ENCODE data around the gene CD160.
"Not testable (repeated sequence)": the region's sequence is repeated elsewhere in the genome, so short reads cannot be mapped to it uniquely, and the experiment has no call there.

Gene CD160

DNA sequence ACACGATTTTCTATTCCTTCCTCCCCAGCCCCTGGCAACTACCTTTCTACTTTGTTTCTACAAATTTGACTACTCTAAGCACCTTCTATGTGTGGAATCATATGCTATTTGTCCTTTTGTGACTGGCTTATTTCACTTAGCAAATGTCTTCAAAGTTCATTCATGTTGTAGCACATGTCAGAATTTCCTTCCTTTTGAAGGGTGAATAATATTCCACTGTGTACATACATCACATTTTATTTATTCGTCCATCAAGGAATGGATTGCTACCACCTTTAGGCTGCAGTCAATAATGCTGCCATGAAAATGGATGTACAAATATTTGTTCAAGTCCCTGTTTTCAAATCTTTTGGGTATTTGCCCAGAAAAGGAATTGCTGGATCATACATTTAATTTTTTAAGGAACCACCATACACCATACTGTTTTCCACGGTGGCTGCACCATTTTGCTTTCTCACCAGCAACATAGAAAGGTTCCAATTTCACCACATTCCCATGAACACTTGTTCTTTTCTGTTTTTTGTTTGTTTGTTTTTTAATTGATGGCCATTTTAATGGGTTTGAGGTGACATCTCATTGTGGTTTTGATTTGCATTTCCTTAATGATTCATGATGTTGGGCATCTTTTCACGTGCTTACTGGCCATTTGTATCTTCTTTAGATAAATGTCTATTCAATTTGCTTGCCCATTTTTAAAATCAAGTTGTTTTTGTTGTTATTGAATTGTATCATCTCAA lies 8.8 kb upstream of the CD160 start:
- no peak for DNase-seq (ENCODE audit: low spot score)

- no peak for DNase-seq (ENCODE audit: low spot score)
These were observed 8.1 kb upstream of the CD160 start for GRCh38 chr1:145711213-145711651.

DNA sequence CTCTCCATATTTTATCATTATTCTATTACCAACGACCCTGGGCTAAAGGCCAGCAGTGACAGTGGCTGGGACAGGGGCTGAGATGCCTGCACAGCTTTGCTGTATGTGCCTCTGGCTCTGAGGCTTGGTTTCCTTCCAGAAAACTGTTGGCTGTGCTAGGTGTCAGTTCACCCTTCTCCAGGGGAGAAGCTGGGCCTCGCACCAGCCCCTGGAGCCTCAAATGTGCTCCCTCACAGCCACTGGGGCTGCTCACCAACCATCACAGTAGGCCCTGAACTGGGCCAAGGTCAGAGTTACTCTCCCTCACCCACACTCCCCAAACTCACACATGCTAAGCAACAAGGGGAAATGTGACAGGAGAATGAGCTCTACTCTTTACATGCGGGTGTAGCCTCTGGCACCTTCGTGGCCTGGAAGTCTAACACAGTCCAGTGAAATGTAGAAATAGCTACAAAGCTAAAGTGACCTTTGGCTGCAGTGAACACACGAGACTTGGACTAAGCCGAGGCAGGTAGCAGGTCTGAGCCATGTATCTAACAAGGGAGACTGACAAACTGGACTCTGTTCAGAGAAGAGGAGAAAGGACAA lies 4.7 kb upstream of the CD160 start:
- no peak for DNase-seq (ENCODE audit: low spot score)

GRCh38 chr1:145716641-145717345 lies 2.5 kb upstream of the CD160 start:
- no peak for DNase-seq (ENCODE audit: low spot score)

GRCh38 chr1:145717833-145718232 lies 1.5 kb upstream of the CD160 start:
- no peak for DNase-seq (ENCODE audit: low spot score)

DNA sequence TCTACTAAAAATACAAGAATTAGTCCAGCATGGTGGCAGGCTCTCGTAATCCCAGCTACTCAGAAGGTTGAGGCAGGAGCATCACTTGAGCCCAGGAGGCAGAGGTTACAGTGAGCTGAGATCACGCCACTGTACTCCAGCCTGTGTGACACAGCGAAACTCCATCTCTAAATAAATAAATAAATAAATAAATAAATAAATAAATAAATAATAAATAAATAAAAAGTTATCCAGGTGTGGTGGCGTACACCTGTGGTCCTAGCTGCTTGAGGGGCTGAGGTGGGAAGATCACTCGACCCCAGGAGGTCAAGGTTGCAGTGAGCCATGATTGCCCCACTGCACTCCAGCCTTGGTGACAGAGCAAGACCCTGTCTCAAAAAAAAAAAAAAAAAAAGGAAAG lies 834 bp upstream of the CD160 start:
- not testable (repeated sequence) for DNase-seq (ENCODE audit: low spot score)

- DNase-seq (ENCODE audit: low spot score), result peak; percentile 74
These were observed 1.2 kb downstream of the CD160 start for GRCh38 chr1:145720556-145720877.

DNA sequence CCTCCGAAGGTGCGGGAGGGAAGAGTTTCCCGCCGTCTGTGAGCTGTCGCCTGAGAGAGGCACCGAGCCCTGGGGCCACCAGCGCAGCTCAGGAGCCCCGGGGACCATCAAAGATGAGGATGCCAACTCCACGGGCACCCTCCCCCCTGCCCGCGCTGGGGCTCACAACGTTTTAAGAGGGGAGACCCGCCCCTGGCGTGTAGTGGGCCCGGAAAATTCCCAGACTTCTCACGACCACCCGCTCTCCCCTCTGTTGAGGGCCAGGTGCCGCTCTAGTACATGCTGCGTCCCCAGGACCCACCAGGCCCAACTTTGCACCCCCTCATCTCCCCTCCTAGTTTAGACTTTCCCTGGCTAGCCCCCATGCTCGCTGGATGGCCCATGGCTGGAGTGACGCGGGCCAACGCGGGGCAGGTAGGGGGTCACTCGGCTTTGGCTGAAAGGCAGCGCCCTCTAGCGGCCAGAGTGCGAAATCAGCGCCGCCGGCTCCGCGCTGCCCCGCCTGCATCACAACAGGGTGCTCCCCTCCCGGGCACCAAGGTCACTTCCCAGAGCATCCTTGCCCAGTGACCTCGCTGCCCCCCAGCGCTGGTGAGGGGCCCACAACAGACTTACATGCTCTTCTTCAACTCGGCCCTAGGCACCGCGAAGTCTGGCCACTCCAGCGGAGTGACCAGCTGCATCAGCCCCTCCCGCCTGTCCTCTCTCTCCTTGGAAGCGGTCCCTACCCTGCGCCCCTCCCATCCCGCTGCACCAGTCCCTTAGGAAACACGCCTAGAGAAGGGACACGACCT lies 1.8 kb downstream of the CD160 start:
- DNase-seq (ENCODE audit: low spot score), result peak; percentile 92

GRCh38 chr1:145726193-145726592 lies 6.9 kb downstream of the CD160 start:
- DNase-seq (ENCODE audit: low spot score), result not testable (repeated sequence)

- DNase-seq (ENCODE audit: low spot score), result peak; percentile 14
These were observed 9.9 kb downstream of the CD160 start for GRCh38 chr1:145729196-145729595.

DNA sequence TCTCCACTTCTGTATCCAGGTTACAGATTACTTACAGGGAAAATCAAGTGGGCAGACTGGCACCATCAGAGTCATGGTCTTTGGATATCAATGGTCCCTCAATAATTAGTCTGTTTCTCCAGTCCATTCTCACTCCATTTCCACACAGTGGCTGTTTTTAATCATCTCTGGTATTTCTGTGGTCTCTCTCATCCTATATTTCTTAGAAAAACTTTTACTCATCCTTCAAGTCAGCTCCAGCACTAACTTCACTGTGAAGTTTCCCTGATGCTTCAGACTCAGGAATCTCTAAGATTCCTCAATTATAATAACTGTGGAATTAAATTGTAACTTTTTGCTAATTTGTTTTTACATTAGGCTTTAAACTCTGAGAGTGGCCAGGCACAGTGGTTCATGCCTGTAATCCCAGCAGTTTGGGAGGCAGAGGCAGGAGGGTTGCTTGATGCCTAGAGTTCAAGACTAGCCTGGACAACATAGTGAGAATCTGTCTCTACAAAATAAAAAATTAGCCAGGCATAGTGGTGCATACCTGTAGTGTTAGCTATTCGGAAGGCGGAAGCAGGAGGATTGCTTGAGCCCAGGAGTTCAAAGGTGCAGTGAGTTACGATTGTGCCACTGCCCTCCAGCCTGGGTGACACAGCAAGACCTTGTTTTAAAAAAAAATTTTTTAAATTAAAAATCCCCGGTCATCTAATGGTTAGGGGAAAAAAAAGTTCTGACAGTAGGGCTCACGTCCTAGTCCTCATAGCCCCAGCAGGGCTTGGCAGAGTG lies 10.6 kb downstream of the CD160 start:
- peak; percentile 37 for DNase-seq (ENCODE audit: low spot score)

- DNase-seq (ENCODE audit: low spot score), result no peak
These were observed 11.2 kb downstream of the CD160 start for GRCh38 chr1:145730467-145730866.

DNA sequence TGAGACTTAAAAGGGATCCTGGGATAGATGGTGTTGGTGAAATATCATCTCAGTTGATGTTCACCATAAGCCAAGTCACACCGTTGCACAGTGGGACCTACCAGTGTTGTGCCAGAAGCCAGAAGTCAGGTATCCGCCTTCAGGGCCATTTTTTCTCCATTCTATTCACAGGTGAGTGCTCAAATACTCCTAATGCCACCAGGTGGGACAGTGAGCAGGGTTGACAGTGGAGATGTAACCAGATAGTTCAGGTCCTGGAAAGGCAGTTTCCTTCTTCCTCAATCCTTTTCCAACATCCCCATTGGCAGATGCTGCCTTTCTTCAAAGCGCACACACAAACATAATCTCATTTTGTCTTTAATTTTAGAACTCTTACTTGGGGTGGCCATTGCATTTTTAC lies 11.6 kb downstream of the CD160 start:
- DNase-seq (ENCODE audit: low spot score), result no peak

DNA sequence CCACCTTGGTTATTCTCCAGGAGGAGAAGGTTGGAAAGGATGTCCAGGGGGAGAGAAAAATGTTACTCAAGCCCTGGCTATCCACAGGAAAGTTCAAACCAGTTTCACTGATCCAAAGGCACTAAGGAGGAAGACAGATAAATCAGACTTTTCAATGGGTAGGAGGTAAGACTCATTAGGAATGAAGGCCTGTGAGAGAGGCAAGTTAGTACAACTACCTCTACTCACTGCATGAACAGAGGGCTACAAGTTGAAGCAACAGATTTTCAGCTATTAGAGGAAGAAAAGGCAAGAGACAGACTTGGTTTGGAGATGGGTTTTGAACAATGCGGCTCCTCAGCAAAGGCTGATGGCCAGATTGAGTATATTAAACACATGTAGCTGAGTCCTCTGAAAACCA lies 16.9 kb downstream of the CD160 start:
- no peak for DNase-seq (ENCODE audit: low spot score)

- no peak for DNase-seq (ENCODE audit: low spot score)
These were observed 21.0 kb downstream of the CD160 start for GRCh38 chr1:145740269-145740668.

DNA sequence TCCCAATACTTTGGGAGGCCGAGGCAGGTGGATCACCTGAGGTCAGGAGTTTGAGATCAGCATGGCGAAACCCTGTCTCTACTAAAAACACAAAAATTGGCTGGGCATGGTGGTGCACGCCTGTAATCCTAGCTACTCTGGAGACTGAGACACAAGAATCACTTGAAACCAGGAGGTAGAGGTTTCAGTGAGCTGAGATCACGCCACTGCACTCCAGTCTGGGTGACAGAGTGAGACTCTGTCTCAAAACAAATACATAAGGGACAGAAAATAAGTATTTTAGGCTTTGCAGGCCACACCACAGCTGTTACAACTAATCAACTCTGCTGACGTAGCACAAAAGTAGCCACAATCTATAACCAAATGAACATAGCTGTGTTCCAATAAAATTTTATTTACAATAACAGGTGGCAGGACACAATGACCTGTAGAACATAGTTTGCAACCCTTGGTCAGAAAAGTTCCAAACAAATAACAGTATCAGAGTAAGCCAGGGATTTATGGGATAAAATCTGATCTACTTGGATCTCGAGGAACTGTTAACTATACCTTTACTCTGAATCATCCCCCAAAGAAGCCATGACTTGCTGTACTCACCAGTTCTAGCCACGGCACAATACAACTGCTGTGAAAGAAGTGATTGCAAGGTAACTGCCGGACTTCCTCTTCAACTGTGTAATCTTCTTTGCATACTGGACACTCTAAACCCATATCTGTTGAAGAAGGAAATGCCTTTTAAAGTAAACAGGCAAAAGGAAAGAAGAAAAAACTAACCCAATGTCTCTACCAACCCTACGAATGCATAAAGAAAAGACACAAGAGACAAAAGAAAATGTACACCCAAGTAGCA lies 28.3 kb downstream of the CD160 start:
- DNase-seq (ENCODE audit: low spot score), result no peak

DNA sequence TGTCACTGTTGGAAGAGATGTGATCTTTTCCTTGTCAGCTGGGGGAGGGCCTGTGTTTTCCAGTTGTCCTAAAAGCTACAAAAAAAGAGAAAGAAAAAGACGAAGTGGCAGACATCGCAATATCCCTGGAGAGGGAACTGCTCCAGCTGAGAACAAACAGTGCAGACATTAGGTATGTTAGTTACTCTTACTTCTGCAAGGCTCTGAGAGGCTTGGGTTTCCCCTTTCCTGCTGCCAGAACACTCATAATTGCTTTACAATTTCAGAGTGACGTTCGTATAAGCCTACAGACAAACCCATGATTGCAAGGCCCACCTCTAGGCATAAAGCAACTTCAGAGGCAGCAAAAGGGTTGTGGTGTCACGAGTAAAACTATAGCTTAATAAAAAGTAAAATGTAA lies 31.1 kb downstream of the CD160 start:
- DNase-seq (ENCODE audit: low spot score), result no peak

DNA sequence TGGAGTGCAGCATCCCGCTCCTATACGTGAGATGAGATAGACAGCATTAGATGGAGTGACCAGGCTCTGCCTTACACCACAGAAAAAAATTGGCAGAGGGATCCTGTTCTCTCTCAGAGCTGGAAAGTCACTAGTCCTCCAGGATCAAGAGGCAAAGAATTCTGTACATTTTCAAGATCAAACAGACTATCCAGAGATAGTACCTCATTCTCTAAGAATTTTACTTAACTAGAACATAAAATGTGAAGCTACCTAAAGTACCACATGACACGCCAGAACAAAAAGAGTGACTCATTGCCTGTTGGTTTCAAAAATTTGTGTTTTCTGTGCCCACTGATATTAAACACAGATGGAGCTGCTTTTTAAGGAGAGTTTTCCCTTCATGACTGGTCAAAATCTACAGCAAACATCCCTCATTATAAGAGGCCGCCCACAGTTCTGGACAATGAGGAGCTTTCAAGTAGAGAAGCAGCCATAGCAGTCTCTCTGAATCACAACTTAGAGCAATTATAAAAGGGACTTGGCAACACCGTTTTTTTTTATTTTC lies 32.3 kb downstream of the CD160 start:
- peak; percentile 86 for DNase-seq (ENCODE audit: low spot score)

- no peak for DNase-seq (ENCODE audit: low spot score)
These were observed 38.1 kb downstream of the CD160 start for GRCh38 chr1:145757420-145757819.

DNA sequence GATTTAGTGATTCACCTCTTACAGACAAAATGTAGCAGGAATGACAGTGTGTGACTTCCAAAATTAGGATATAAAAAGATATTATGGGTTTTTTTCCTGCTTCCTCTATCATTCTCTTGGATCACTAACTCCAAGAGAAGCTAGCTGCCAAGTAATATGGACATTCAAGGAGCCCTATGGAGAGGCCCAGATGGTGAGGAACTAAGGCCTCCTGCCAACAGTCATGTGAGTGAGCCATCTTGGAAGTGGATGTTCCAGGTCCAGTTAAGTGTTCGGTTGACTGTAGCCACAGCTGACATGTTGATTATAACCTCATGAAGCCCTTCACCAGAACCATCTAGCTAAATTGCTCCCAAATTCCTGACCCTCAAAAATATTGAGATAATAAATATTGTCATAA lies 38.8 kb downstream of the CD160 start:
- DNase-seq (ENCODE audit: low spot score), result no peak

- no peak for DNase-seq (ENCODE audit: low spot score)
These were observed 39.3 kb downstream of the CD160 start for GRCh38 chr1:145758575-145758974.
